ENCODE measurements around the gene CNNM1. TPM values are rescaled to one million over a fixed set of nuclear protein-coding genes. Genes with fewer than 3 reads are reported as not detected.

The CNNM1 gene
- total and polyA plus RNA-seq, 9 of the 15 experiments (the other 6 are each of a cell fraction or from before 2014, with no cell fraction given) = not detected

DNA sequence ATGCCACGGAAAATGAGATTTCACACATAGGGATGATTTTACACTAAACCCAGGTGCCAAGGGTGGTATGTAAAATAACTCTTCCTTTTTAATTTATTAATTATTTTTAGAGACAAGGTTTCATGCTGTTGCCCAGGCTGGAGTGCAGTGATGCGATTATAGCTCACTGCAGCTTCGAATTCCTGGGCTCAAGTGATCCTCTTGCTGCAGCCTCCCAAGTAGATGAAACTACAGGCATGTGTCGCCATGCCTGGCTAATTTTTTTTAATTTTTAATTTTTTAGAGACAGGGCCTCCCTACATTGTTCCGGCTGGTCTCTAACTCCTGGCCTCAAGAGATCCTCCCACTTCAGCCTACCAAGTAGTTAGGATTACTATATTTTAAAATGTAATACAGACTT is 2.3 kb upstream of the CNNM1 start:
- in situ Hi-C loops (cut with MboI) (no loop called here), intact Hi-C loops (cut with micrococcal nuclease) (no loop called here)
- peaks cover 0 to 13% of the 10 kb centered on the region in 2 experiments; a peak in 2 of 5 replicates for H3K27me3 ChIP-seq (ENCODE audit: control insufficient read depth in 2 of 2, insufficient read depth in 2 of 2, low read length in 2 of 2)
- H3K36me3 ChIP-seq (ENCODE audit: control insufficient read depth, insufficient read depth, low read length) = no peaks in the 10 kb centered on the region
- ChIA-PET CTCF (ENCODE audit: low intra/inter-chr PET ratio) (no interaction called here), POLR2A (no interaction called here)
- H3K79me2 ChIP-seq (ENCODE audit: control insufficient read depth, insufficient read depth, low read length) = no peaks in the 10 kb centered on the region
- no peak overlapping the region for H3K4me3 ChIP-seq
- no peaks in the 10 kb centered on the region for H3K9me1 ChIP-seq (ENCODE audit: control insufficient read depth, insufficient read depth, low read length)
- 0% methylated on average over 4 of the region's 5 CpGs for WGBS (ENCODE audit: insufficient coverage, low coverage, missing lambda C conversion rate)
- TF ChIP-seq RAD51 (IDR thresholded peaks at IDR 0.05; ENCODE audit: borderline replicate concordance, low read depth) (no peak), NCOA6 (IDR thresholded peaks at IDR 0.05) (no peak)
- FAIRE-seq (no peak), ATAC-seq (no peak), DNase-seq (ENCODE audit: extremely low read depth in 1 of 4, low spot score in 3 of 4) (no peak)
- no peak overlapping the region for H3K27ac ChIP-seq (ENCODE audit: extremely low read depth, low read depth, low read length)
- no peak overlapping the region for H3K9ac ChIP-seq (ENCODE audit: insufficient read depth in 1 of 2, low read depth in 2 of 2, low read length in 2 of 2)
- no peak overlapping the region for H3K4me2 ChIP-seq (ENCODE audit: insufficient read depth, low read length)
- H4K20me1 ChIP-seq (replicated peaks; ENCODE audit: control insufficient read depth, insufficient read depth, low read length) = no peaks in the 10 kb centered on the region
- peaks cover 0 to 12% of the 10 kb centered on the region in 2 experiments; a peak in 1 of 5 replicates for H3K4me1 ChIP-seq (replicated peaks in 1 of 2; ENCODE audit: control insufficient read depth in 2 of 2, insufficient read depth in 2 of 2, low read length in 2 of 2)
- H3K9me3 ChIP-seq (replicated peaks; ENCODE audit: control insufficient read depth, insufficient read depth, low read depth, low read length) = no peaks in the 10 kb centered on the region
- no peak overlapping the region for H2AFZ ChIP-seq (ENCODE audit: low read depth, low read length)
- BruUV-seq (replicated peaks) = no TSS peak

DNA sequence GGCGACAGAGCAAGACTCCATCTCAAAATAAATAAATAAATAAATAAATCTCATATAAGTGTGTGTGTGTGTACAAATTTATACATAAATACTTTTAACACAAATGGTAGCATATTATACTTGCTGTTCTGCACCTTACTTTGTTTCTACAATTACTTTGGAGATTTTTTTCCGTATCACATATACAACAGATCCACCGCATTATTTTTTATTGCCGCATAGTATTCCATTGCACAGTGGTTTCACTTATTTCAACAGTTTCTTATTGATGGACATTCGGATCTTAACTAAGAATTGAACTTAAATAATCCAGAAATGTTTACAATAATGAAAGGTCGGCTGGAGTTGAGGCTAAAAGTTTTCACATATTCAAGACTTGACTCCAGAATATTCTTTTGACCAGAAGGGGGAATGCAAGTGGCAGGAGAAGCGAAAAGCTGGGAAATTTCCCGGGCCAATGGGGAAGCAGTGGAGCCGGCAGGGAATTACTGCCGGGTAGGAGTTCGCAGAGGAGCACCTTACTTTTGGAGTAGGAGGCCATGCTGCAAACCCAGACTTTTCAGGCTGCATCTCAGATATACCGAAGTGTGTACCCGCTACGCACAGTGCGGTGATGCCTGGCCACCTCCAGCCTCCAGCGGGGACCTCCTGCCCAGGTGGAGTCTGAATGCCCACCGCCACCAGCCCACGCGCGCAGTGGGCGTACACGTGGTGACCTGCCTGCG is 415 bp upstream of the CNNM1 start:
- intact Hi-C loops (cut with micrococcal nuclease) = no loop called here
- WGBS (ENCODE audit: insufficient coverage, low coverage, missing lambda C conversion rate) = 30% methylated on average over 11 of the region's 23 CpGs
- Histone ChIP-seq H3K27me3 (ENCODE audit: control insufficient read depth in 2 of 2, insufficient read depth in 2 of 2, low read length in 2 of 2) (peaks cover 0 to 13% of the 10 kb centered on the region in 2 experiments; a peak in 2 of 5 replicates), H3K4me3 (no peak overlapping the region), H4K20me1 (replicated peaks; ENCODE audit: control insufficient read depth, insufficient read depth, low read length) (no peaks in the 10 kb centered on the region), H3K9ac (ENCODE audit: insufficient read depth in 1 of 2, low read depth in 2 of 2, low read length in 2 of 2) (no peak overlapping the region), H3K79me2 (ENCODE audit: control insufficient read depth, insufficient read depth, low read length) (no peaks in the 10 kb centered on the region), H3K36me3 (ENCODE audit: control insufficient read depth, insufficient read depth, low read length) (no peaks in the 10 kb centered on the region), H3K9me1 (ENCODE audit: control insufficient read depth, insufficient read depth, low read length) (no peaks in the 10 kb centered on the region), H3K9me3 (replicated peaks; ENCODE audit: control insufficient read depth, insufficient read depth, low read depth, low read length) (no peaks in the 10 kb centered on the region), H2AFZ (ENCODE audit: low read depth, low read length) (no peak overlapping the region), H3K4me1 (replicated peaks in 1 of 2; ENCODE audit: control insufficient read depth in 2 of 2, insufficient read depth in 2 of 2, low read length in 2 of 2) (peaks cover 0 to 12% of the 10 kb centered on the region in 2 experiments; a peak in 1 of 5 replicates), H3K4me2 (ENCODE audit: insufficient read depth, low read length) (no peak overlapping the region), H3K27ac (ENCODE audit: extremely low read depth, low read depth, low read length) (no peak overlapping the region)
- CTCF ChIA-PET (ENCODE audit: low intra/inter-chr PET ratio) = no interaction called here
- in situ Hi-C loops (cut with MboI) = no loop called here
- ATAC-seq = no peak
- POLR2A ChIA-PET = no interaction called here
- no peak for FAIRE-seq
- no TSS peak for BruUV-seq (replicated peaks)
- no peak for DNase-seq (ENCODE audit: extremely low read depth in 1 of 4, low spot score in 3 of 4)
- TF ChIP-seq HDAC6 (IDR thresholded peaks at IDR 0.05; ENCODE audit: low read depth, low read length) = no peak
- TF ChIP-seq, protein P1, sequence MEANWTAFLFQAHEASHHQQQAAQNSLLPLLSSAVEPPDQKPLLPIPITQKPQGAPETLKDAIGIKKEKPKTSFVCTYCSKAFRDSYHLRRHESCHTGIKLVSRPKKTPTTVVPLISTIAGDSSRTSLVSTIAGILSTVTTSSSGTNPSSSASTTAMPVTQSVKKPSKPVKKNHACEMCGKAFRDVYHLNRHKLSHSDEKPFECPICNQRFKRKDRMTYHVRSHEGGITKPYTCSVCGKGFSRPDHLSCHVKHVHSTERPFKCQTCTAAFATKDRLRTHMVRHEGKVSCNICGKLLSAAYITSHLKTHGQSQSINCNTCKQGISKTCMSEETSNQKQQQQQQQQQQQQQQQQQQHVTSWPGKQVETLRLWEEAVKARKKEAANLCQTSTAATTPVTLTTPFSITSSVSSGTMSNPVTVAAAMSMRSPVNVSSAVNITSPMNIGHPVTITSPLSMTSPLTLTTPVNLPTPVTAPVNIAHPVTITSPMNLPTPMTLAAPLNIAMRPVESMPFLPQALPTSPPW (CRISPR knock-in tag; IDR thresholded peaks at IDR 0.05) = no peak
- TF ChIP-seq, protein P2, sequence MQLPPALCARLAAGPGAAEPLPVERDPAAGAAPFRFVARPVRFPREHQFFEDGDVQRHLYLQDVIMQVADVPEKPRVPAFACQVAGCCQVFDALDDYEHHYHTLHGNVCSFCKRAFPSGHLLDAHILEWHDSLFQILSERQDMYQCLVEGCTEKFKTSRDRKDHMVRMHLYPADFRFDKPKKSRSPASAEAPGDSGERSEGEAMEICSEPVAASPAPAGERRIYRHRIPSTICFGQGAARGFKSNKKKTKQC (CRISPR knock-in tag; IDR thresholded peaks at IDR 0.05) = no peak
- no peak for TF ChIP-seq DNMT1 (IDR thresholded peaks at IDR 0.05)
- TF ChIP-seq ZNF780A (CRISPR knock-in tag; IDR thresholded peaks at IDR 0.05) = no peak
- TF ChIP-seq, protein P3, sequence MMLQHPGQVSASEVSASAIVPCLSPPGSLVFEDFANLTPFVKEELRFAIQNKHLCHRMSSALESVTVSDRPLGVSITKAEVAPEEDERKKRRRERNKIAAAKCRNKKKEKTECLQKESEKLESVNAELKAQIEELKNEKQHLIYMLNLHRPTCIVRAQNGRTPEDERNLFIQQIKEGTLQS (IDR thresholded peaks at IDR 0.05) = no peak
- TF ChIP-seq, protein P3 (CRISPR knock-in tag; conservative IDR thresholded peaks at IDR 0.05) = no peak
- TF ChIP-seq TAF7 (tag; IDR thresholded peaks at IDR 0.05) = no peak
- TF ChIP-seq ZNF76 (CRISPR knock-in tag; IDR thresholded peaks at IDR 0.05; ENCODE audit: borderline replicate concordance) = no peak
